ENCODE results near the gene CACNA2D2.

CACNA2D2 gene

DNA sequence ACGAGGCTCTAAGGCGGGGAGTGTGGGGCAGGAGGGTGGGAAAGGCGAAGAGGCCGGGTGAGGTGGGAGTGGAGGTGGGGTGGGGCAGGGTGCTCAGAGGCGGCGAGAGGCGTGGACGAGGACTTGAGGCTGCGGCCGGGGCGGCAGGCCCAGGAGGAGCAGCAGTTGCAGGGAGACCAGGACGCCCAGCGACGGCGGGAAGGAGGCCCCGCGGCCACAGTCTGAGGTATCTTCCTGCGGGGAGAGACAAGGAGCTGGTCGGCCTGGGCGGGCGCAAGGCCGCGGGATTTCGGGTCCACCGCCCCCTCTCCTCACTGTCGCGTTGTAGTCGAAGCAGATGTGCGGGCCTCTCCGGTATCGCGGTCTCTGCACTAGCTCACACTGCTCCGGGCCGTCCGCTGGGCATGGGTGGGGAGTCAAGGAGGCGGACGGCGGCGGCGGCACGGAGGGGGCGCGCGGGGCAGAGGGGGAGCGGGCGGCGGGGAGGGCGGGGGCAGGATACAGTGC is 138.8 kb downstream of the CACNA2D2 start:
- DNase-seq (ENCODE audit: low read depth) = no peak

DNA sequence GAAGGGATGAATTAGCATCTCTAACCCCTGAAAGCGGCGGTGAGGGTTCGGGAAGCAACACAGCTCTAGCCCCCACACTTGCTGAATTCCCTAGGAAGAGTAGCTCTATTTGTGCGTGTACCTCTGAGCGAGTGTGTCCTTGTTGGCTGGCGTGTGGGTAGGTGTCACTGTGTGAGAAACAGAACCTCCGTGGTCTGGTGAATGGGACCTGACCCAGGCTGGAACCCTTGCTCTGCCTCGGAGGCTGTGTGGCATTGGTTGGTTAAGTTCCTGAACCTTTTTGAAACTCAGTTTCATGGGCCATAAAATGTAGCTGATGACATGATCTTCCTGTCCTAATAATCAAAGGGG is 143.7 kb downstream of the CACNA2D2 start:
- DNase-seq (ENCODE audit: low read depth) = no peak
- peak overlapping the region; percentile 81 for H3K4me3 ChIP-seq (ENCODE audit: low read length)
- TF ChIP-seq, protein P1, sequence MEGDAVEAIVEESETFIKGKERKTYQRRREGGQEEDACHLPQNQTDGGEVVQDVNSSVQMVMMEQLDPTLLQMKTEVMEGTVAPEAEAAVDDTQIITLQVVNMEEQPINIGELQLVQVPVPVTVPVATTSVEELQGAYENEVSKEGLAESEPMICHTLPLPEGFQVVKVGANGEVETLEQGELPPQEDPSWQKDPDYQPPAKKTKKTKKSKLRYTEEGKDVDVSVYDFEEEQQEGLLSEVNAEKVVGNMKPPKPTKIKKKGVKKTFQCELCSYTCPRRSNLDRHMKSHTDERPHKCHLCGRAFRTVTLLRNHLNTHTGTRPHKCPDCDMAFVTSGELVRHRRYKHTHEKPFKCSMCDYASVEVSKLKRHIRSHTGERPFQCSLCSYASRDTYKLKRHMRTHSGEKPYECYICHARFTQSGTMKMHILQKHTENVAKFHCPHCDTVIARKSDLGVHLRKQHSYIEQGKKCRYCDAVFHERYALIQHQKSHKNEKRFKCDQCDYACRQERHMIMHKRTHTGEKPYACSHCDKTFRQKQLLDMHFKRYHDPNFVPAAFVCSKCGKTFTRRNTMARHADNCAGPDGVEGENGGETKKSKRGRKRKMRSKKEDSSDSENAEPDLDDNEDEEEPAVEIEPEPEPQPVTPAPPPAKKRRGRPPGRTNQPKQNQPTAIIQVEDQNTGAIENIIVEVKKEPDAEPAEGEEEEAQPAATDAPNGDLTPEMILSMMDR (conservative IDR thresholded peaks at IDR 0.05; ENCODE audit: low read depth, low read length) = no peak

More for the DNA sequence above, 138.8 kb downstream of the CACNA2D2 start:
- peak overlapping the region; percentile 48 for H3K4me3 ChIP-seq (ENCODE audit: low read length)
- TF ChIP-seq, protein P1 (conservative IDR thresholded peaks at IDR 0.05; ENCODE audit: low read depth, low read length) = no peak

DNA sequence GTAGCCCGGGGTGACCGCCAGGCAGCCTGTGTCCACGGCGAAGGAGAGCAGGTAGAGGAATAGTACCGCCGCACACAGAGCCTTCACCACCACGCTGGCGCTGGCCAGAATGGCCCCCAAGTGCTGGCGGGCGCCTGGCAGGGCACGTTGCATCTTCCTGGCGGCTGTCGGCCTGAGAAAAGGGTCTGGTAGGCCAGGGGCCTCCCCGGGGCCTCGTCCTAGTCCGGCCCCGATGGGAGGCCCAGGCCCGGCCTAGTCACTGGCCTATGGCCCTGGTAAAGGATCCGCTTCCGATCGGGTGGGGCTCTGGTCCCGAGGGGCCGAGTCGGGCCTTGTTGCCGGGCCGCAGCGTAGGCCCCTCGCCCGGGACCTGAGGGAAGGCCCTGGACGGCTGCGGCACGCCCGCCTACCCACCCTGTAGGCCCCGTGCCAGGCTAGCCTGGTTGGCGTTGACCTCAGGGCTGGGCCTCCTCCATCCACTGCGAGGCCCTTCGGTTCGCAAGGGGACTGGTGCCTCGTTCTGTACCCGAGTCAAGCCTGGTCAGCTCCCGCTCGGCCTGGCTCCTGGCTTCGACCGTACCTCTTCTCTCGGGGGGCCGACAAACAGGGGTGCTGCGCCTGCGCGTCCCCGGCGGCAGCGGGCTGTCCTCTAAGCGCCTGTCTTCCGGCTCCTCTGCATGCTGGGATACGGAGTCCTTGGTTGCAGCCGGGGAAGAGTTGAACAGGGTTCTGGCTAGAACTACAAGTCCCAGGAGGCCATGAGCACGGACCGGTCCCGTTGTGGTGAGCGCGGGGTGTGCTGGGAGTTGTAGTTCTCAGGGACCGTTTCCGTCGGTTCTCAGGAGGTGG is 144.3 kb downstream of the CACNA2D2 start, which contains the start of gene TMEM115:
Gene TMEM115, minus strand, starts transcription at position 611 of the 849 bp plus-strand sequence. Its CDS starts 458 bp downstream, at position 153.
- peak within 1 kb of the TSS; percentile 81 for H3K4me3 ChIP-seq (ENCODE audit: low read length)
- DNase-seq (ENCODE audit: low read depth) = peak; percentile 96
- TF ChIP-seq, protein P1 (conservative IDR thresholded peaks at IDR 0.05; ENCODE audit: low read depth, low read length) = no peak

DNA sequence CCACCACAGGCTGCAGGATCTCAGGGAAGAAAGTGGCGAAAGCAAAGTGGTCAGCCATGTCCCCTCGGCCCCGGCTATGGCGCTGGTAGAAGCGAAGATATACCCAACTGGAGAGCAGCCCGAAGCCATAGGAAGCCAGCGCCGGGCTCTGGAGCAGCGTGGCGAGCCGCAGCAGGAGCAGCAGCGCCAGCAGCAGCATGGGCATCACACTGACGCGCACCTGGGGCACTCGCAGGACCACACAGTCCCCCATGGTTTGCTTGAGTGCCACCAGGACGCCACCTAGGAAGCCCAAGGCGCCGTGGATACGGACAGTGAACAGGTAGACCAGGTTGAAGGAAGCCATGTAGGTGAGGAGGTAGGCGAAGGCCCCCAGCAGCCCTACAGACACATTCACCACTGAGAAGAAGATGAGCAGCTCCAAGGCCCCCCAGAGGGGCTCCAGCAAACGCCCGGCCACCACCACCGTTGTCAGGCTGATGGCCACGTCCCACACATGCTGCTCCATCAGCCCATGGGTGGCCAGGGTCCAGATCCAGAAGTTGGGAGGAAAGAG is 145.0 kb downstream of the CACNA2D2 start:
- DNase-seq (ENCODE audit: low read depth) = no peak
- TF ChIP-seq, protein P1 (conservative IDR thresholded peaks at IDR 0.05; ENCODE audit: low read depth, low read length) = no peak

DNA sequence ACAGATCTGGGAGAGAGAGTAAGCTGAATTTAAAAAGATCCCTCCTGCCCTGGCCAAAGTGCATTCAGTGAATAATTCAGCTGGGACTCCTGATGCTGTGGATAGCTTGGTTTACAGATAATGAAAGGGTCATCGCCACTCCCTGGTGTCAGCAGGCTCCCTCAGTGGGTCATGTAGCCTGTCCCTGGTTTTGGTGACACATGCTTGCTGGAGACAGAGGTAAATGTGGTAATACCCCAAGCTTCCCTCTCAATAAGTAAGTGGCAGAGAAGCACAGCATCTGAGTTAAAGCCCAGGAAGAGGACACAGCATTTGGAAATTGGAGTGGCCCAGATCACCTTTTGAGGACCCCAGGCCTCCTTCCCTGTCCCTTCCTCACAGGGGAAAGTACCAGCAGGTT is 146.0 kb downstream of the CACNA2D2 start:
- TF ChIP-seq, protein P1 (conservative IDR thresholded peaks at IDR 0.05; ENCODE audit: low read depth, low read length) = no peak
- no peak for DNase-seq (ENCODE audit: low read depth)
- peak overlapping the region; percentile 81 for H3K4me3 ChIP-seq (ENCODE audit: low read length)

More for the DNA sequence above, 145.0 kb downstream of the CACNA2D2 start:
- peak overlapping the region; percentile 81 for H3K4me3 ChIP-seq (ENCODE audit: low read length)

DNA sequence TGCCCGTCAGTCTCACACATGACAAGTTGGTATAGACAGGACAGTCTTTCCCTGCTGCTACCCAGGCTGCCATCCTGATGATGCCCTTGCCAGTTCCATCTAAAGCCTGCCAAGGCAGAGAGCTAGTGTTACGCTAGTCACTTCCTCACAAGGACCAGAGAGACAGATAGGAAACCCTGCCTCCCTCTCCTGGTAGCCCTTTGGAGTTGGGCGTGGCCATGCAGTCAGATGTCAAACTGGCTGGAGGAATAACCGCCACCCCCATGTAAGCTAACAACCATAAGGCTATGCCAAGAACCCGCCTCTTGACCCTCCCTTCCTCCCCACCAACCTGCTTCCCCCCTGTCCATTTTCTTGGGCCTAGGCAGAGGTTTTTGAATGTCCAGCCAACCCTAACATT is 146.9 kb downstream of the CACNA2D2 start:
- DNase-seq (ENCODE audit: low read depth) = no peak
- TF ChIP-seq, protein P1 (conservative IDR thresholded peaks at IDR 0.05; ENCODE audit: low read depth, low read length) = no peak
- peak overlapping the region; percentile 81 for H3K4me3 ChIP-seq (ENCODE audit: low read length)

All from retinal pigment epithelial cell (primary cell).